GM15510 (cell line): Measurements from ENCODE around the gene CIP2A.

Experiments
- POLR2A ChIP-seq: IDR thresholded peaks from 3 replicates; pipeline ENCODE4 v1.6.1; 2011; ENCODE audit warnings: borderline replicate concordance; ENCODE audit not compliant: insufficient read length; ENCODE audit errors: extremely low read depth

The CIP2A gene

GRCh38 chr3:108528459-108529252 lies 60.6 kb downstream of the CIP2A start:
- TF ChIP-seq POLR2A, result no peak

GRCh38 chr3:108527817-108528216 lies 61.4 kb downstream of the CIP2A start:
- TF ChIP-seq POLR2A, result no peak

GRCh38 chr3:108527109-108527508 lies 62.1 kb downstream of the CIP2A start:
- TF ChIP-seq POLR2A, result no peak

- no peak for TF ChIP-seq POLR2A
Observed at GRCh38 chr3:108525971-108526370, 63.3 kb downstream of the CIP2A start.

GRCh38 chr3:108525256-108525655 lies 64.0 kb downstream of the CIP2A start:
- TF ChIP-seq POLR2A, result no peak

GRCh38 chr3:108524537-108524936 lies 64.7 kb downstream of the CIP2A start:
- TF ChIP-seq POLR2A, result no peak

- no peak for TF ChIP-seq POLR2A
Observed at GRCh38 chr3:108518895-108519294, 70.3 kb downstream of the CIP2A start.

GRCh38 chr3:108516881-108517280 lies 72.4 kb downstream of the CIP2A start:
- TF ChIP-seq POLR2A, result no peak

- no peak for TF ChIP-seq POLR2A
Observed at GRCh38 chr3:108513961-108514360, 75.3 kb downstream of the CIP2A start.

GRCh38 chr3:108512671-108513070 lies 76.6 kb downstream of the CIP2A start:
- TF ChIP-seq POLR2A, result no peak

- no peak for TF ChIP-seq POLR2A
Observed at GRCh38 chr3:108511490-108511889, 77.7 kb downstream of the CIP2A start.

- TF ChIP-seq POLR2A, result no peak
Observed at GRCh38 chr3:108511055-108511454, 78.2 kb downstream of the CIP2A start.

GRCh38 chr3:108510496-108510895 lies 78.7 kb downstream of the CIP2A start, which contains the start of gene MYH15:
MYH15 (minus strand) TSS chr3:108510596; CDS start chr3:108510530, 66 bp downstream.
- no peak for TF ChIP-seq POLR2A

- TF ChIP-seq POLR2A, result no peak
Observed at GRCh38 chr3:108509871-108510270, 79.4 kb downstream of the CIP2A start.

- TF ChIP-seq POLR2A, result no peak
Observed at GRCh38 chr3:108509263-108509662, 80.0 kb downstream of the CIP2A start.

GRCh38 chr3:108507902-108508301 lies 81.3 kb downstream of the CIP2A start:
- no peak for TF ChIP-seq POLR2A
